Dendritic cell treated with granulocyte-macrophage colony-stimulating factor and Interleukin-4, amounts not matched to agents 40 ng/mL and 50 ng/mL, for 4 days (primary cell): Measurements from ENCODE around the gene FTSJ1.

ENCODE experiments used
- H3K27ac Mint-ChIP-seq: one replicate; pipeline ENCODE4 v1.8.0; 2022; ENCODE audit warnings: mild to moderate bottlenecking, mixed read lengths
- H3K27me3 Mint-ChIP-seq: one replicate; pipeline ENCODE4 v1.8.0; 2022; ENCODE audit warnings: mild to moderate bottlenecking, mixed read lengths
- H3K36me3 Mint-ChIP-seq: one replicate; pipeline ENCODE4 v1.8.0; 2022; ENCODE audit warnings: low read depth, mixed read lengths
- H3K4me1 Mint-ChIP-seq: one replicate; pipeline ENCODE4 v1.8.0; 2022; ENCODE audit warnings: low read depth, mixed read lengths
- H3K4me3 Mint-ChIP-seq: one replicate; pipeline ENCODE4 v1.8.0; 2022; ENCODE audit warnings: mild to moderate bottlenecking, moderate library complexity, mixed read lengths
- H3K9me3 Mint-ChIP-seq: one replicate; pipeline ENCODE4 v1.8.0; 2022; ENCODE audit warnings: mixed read lengths
- intact Hi-C: fragments of 100-400 bp; cut with micrococcal nuclease; formaldehyde crosslinking; loops from one replicate; pipeline ENCODE4 v1.15.0; 2022

FTSJ1 gene

GRCh38 chrX:48465336-48465933 is 10.6 kb upstream of the FTSJ1 start:
- H3K27ac Mint-ChIP-seq: no peak overlapping the region
- no peaks in the 10 kb centered on the region for H3K9me3 Mint-ChIP-seq
- H3K4me1 Mint-ChIP-seq: peaks cover 29% of the 10 kb centered on the region
- intact Hi-C loops: no loop called here
- peaks cover 20% of the 10 kb centered on the region for H3K27me3 Mint-ChIP-seq
- H3K4me3 Mint-ChIP-seq: no peak overlapping the region
- no peaks in the 10 kb centered on the region for H3K36me3 Mint-ChIP-seq

- Mint-ChIP-seq H3K27ac (no peak overlapping the region), H3K27me3 (peaks cover 20% of the 10 kb centered on the region), H3K4me3 (no peak overlapping the region), H3K4me1 (peaks cover 29% of the 10 kb centered on the region), H3K9me3 (no peaks in the 10 kb centered on the region), H3K36me3 (no peaks in the 10 kb centered on the region)
- intact Hi-C loops: no loop called here
Observed at GRCh38 chrX:48466696-48467095, 9.3 kb upstream of the FTSJ1 start.

GRCh38 chrX:48467281-48467761 is 8.7 kb upstream of the FTSJ1 start:
- Mint-ChIP-seq H3K27ac (no peak overlapping the region), H3K4me1 (peaks cover 29% of the 10 kb centered on the region), H3K4me3 (no peak overlapping the region), H3K27me3 (peaks cover 20% of the 10 kb centered on the region), H3K36me3 (no peaks in the 10 kb centered on the region), H3K9me3 (no peaks in the 10 kb centered on the region)
- intact Hi-C loops: no loop called here

DNA sequence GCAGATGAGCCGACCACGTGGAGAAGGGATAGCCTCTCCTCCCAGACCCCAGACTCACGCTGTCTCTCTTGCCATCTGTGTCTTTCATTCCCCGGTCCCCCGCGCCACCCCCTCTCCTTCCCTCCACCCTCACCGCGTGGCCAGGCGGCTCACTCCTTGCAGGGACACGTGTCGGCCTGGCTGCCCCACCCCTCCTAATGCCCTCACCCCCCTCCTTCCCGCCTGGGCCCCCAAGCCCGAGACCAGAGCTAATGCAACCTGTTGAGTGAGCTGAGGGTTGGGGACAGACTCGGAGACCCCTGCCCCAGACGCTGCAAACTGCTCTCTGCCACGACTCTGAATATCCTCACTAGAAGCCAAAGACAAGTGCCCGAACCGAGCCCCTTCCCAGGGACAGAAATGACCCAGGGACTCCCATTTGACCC is 7.7 kb upstream of the FTSJ1 start:
- peak overlapping the region; percentile 55 for H3K27ac Mint-ChIP-seq
- peaks cover 20% of the 10 kb centered on the region for H3K27me3 Mint-ChIP-seq
- peak overlapping the region; percentile 55 for H3K4me3 Mint-ChIP-seq
- peaks cover 29% of the 10 kb centered on the region for H3K4me1 Mint-ChIP-seq
- H3K36me3 Mint-ChIP-seq: no peaks in the 10 kb centered on the region
- intact Hi-C loops: no loop called here
- H3K9me3 Mint-ChIP-seq: no peaks in the 10 kb centered on the region

DNA sequence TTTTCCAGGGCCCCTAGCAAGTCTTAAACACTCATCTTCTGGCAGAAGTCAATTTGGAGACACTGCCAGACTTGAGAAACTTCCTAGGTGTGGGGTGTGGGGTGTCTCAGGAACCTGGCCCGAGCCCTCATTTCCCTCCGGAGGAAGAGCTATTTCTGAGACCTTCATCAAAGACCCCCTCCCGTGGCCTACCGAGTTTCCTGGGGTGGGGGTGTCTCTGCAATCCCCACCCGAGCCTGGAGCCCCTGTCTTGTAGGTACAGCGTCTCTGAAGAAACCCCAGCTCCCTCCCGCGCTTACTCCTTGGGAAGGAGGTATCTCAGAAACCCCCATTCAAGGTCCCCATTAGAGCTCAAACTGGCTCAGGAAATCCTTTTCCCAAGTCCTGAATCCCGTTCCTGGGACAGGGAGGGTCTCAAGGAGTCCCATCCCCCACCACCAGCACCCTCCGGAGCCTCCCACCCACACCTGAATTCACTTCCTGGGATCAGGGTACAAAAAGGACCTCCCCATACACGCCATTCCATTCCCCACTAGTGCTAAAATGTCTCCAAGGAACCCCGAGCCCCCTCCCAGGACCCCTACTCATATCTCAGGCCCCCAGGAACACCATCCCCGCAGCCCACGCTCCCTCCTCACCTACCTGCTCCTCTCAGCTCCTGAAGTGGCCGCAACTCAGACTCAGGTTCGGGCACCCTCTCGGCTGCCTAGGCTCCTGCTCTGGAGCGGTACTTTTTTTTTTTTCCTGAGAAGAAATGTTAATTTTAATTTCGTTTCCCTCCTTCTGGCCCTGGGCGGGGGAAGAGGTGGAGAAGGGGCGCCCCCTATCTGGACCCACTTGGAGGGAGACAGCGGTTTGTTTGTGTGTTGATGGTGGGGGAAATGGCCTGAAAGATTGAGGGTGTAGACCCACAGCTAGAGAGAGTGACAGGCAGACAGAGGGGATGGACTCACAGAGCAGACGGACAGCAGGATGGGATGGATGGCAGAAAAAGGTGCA is 7.0 kb upstream of the FTSJ1 start:
- Mint-ChIP-seq H3K4me3 (peak overlapping the region; percentile 63), H3K4me1 (peaks cover 29% of the 10 kb centered on the region), H3K9me3 (no peaks in the 10 kb centered on the region), H3K36me3 (no peaks in the 10 kb centered on the region), H3K27ac (peak overlapping the region; percentile 55), H3K27me3 (peaks cover 20% of the 10 kb centered on the region)
- intact Hi-C loops: no loop called here

GRCh38 chrX:48470110-48470832 is 5.7 kb upstream of the FTSJ1 start, which contains the start of gene SLC38A5:
TSS of gene SLC38A5 (minus strand) at chrX:48470260. CDS start at chrX:48467924, 2,336 bp downstream.
- Mint-ChIP-seq H3K4me3 (peak within 1 kb of the TSS; percentile 63), H3K27ac (peak within 1 kb of the TSS; percentile 55), H3K4me1 (peaks cover 29% of the 10 kb centered on the region), H3K36me3 (no peaks in the 10 kb centered on the region), H3K9me3 (no peaks in the 10 kb centered on the region), H3K27me3 (peaks cover 20% of the 10 kb centered on the region)
- intact Hi-C loops: no loop called here

DNA sequence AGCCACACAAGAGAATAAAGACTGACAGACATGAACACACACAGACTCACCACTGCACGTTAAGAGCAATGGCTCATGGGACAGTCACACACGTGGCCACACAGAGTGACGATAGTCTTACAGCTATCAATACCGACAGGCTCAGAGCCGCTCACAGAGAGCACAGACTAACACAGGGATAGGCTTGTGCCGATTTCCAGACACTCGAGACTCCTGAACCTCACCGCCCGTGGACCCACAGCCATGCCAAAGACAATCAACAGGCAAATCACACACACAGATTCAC is 5.2 kb upstream of the FTSJ1 start:
- peaks cover 20% of the 10 kb centered on the region for H3K27me3 Mint-ChIP-seq
- no peak overlapping the region for H3K27ac Mint-ChIP-seq
- peaks cover 29% of the 10 kb centered on the region for H3K4me1 Mint-ChIP-seq
- intact Hi-C loops: no loop called here
- H3K9me3 Mint-ChIP-seq: no peaks in the 10 kb centered on the region
- no peak overlapping the region for H3K4me3 Mint-ChIP-seq
- H3K36me3 Mint-ChIP-seq: no peaks in the 10 kb centered on the region

GRCh38 chrX:48471504-48471903 is 4.5 kb upstream of the FTSJ1 start:
- no peaks in the 10 kb centered on the region for H3K9me3 Mint-ChIP-seq
- H3K27ac Mint-ChIP-seq: no peak overlapping the region
- no peak overlapping the region for H3K4me3 Mint-ChIP-seq
- H3K36me3 Mint-ChIP-seq: peaks cover 4% of the 10 kb centered on the region
- peaks cover 20% of the 10 kb centered on the region for H3K27me3 Mint-ChIP-seq
- intact Hi-C loops: no loop called here
- peaks cover 33% of the 10 kb centered on the region for H3K4me1 Mint-ChIP-seq

- intact Hi-C loops: no loop called here
- Mint-ChIP-seq H3K4me3 (no peak overlapping the region), H3K9me3 (no peaks in the 10 kb centered on the region), H3K27ac (no peak overlapping the region), H3K27me3 (peaks cover 20% of the 10 kb centered on the region), H3K4me1 (peaks cover 35% of the 10 kb centered on the region), H3K36me3 (peaks cover 7% of the 10 kb centered on the region)
Observed at GRCh38 chrX:48472225-48472624, 3.8 kb upstream of the FTSJ1 start.

DNA sequence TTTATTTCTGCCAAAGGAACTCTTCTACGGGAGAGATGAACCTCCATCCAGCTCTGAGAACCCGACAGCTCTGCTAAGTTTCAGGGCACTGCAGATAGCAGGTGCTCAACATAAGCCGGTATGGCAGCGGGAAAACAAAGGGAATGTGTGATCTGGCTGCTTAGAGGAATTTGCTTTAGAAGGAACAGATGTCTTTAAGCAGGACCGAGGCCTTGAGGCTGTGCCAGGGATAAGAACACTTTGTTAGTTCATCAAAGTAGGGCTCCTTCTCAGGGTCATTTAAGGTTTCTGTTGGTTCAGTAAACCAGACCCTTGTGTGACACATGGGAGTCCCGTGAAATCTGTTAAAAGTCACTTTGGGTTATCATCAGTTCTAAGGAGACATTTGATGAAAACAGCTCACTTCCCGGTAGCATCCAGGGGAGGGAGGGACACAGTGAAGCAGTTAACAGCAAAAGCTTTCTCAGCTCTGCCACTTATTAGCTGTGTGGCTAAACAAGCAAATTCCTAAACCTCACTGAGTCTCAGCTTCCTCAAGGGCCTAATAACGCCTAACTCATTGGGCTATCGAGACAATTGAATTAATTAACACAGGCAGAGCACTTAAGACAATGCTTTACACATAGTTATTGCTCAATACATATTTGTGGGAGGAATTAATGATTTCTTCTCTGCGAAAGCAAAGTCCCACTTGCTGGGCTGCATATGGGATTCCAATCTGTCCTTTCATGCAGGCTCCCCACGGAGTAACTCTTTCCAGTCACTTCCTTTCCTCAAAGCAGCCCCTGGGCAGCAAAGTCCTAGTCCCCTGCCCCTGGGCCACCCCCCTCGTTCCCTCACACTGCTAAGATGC is 2.9 kb upstream of the FTSJ1 start:
- peaks cover 35% of the 10 kb centered on the region for H3K4me1 Mint-ChIP-seq
- H3K36me3 Mint-ChIP-seq: peaks cover 14% of the 10 kb centered on the region
- H3K4me3 Mint-ChIP-seq: no peak overlapping the region
- H3K9me3 Mint-ChIP-seq: no peaks in the 10 kb centered on the region
- no peak overlapping the region for H3K27ac Mint-ChIP-seq
- H3K27me3 Mint-ChIP-seq: peaks cover 13% of the 10 kb centered on the region
- intact Hi-C loops: no loop called here

- peaks cover 33% of the 10 kb centered on the region for H3K4me1 Mint-ChIP-seq
- H3K4me3 Mint-ChIP-seq: no peak overlapping the region
- H3K27ac Mint-ChIP-seq: no peak overlapping the region
- peaks cover 20% of the 10 kb centered on the region for H3K36me3 Mint-ChIP-seq
- H3K9me3 Mint-ChIP-seq: no peaks in the 10 kb centered on the region
- intact Hi-C loops: no loop called here
- H3K27me3 Mint-ChIP-seq: peaks cover 11% of the 10 kb centered on the region
Observed at GRCh38 chrX:48473704-48473990, 2.4 kb upstream of the FTSJ1 start.

DNA sequence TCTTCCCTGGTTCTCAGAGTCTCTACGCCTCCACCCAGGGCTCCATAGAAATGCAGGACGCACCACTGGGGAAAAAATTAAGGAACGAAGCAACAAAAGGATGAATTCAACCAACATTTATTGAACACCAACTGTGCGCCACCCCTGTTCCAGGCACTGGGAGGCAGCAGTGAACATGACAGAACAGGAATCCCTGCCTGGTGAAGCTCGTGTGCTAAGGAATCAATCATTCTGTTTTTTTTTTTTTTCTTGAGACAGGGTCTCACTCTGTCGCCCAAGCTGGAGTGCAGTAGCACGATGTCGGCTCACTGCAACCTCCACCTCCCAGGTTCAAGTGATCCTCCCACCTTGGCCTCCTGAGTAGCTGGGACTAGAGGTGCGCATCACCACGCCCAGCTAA is 1.9 kb upstream of the FTSJ1 start:
- intact Hi-C loops: no loop called here
- H3K9me3 Mint-ChIP-seq: no peaks in the 10 kb centered on the region
- no peak overlapping the region for H3K27ac Mint-ChIP-seq
- H3K4me3 Mint-ChIP-seq: no peak overlapping the region
- H3K4me1 Mint-ChIP-seq: peaks cover 29% of the 10 kb centered on the region
- peaks cover 25% of the 10 kb centered on the region for H3K36me3 Mint-ChIP-seq
- peaks cover 7% of the 10 kb centered on the region for H3K27me3 Mint-ChIP-seq

DNA sequence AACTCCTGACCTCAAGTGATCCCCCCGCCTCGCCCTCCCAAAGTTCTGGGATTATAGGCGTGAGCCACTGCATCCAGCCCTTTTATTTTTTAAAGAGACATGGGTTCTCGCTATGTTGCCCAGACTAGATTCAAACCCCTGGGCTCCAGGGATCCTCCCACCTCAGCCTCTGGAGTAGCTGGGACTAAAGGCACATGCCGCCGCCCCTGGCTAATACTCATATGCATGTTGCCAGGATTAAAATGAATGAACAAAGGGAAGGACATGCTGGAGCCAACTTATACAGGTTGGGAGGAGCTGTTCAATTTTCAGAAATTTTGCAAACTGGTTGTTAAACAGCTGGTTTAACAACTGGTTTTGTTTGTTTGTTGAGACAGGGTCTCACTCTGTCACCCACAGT is 1.4 kb upstream of the FTSJ1 start:
- Mint-ChIP-seq H3K4me1 (peaks cover 24% of the 10 kb centered on the region), H3K36me3 (peaks cover 29% of the 10 kb centered on the region), H3K27ac (no peak overlapping the region), H3K9me3 (no peaks in the 10 kb centered on the region), H3K4me3 (no peak overlapping the region), H3K27me3 (peaks cover 3% of the 10 kb centered on the region)
- intact Hi-C loops: no loop called here
